H1 (cell line): Measurements from ENCODE around the gene ZNF143.

Experiments used
- CTBP2 ChIP-seq: IDR thresholded peaks from 2 replicates; pipeline ENCODE4 v1.7.0; 2011; ENCODE audit warnings: borderline replicate concordance, mild to moderate bottlenecking, moderate library complexity, mixed read lengths, low read length; ENCODE audit not compliant: insufficient read depth, insufficient read length
- CTCF ChIP-seq, 3 experiments: IDR thresholded peaks; 1 replicate in 2 of 3; 2 replicates in 1 of 3; pipeline versions ENCODE4 v1.5.1 to v1.6.1; 2011; ENCODE audit warnings: low read length in 3 of 3, mild to moderate bottlenecking in 3 of 3, inconsistent platforms in 2 of 3, low read depth in 1 of 3, moderate library complexity in 1 of 3; ENCODE audit not compliant: insufficient read depth in 1 of 3; ENCODE audit errors: control extremely low read depth in 1 of 3
- EZH2 ChIP-seq: fragments of 200-600 bp; sonication (generic); IDR thresholded peaks from 2 replicates; pipeline ENCODE4 v1.7.1; 2012; ENCODE audit warnings: low read depth, mild to moderate bottlenecking, moderate library complexity, low read length, inconsistent platforms; ENCODE audit not compliant: severe bottlenecking
- NANOG ChIP-seq: IDR thresholded peaks from 2 replicates; pipeline ENCODE4 v1.6.1; 2011; ENCODE audit warnings: low read length, low read depth, mild to moderate bottlenecking, inconsistent platforms; ENCODE audit not compliant: insufficient read depth, poor library complexity, severe bottlenecking
- POLR2A ChIP-seq, 2 experiments: IDR thresholded peaks; 1 replicate in 1 of 2; 2 replicates in 1 of 2; pipeline ENCODE4 v1.6.1; 2011; ENCODE audit warnings: low read depth in 2 of 2, low read length in 2 of 2, mild to moderate bottlenecking in 2 of 2; ENCODE audit errors: control extremely low read depth in 1 of 2
- TAF1 ChIP-seq: IDR thresholded peaks from 2 replicates; pipeline ENCODE4 v1.6.1; 2011; ENCODE audit warnings: mild to moderate bottlenecking, low read depth, low read length

GRCh38 chr11:9570313-9571025 lies 109.7 kb downstream of the ZNF143 start:
- TF ChIP-seq EZH2 (no peak), TAF1 (no peak), POLR2A (IDR thresholded peaks at IDR 0.05; ENCODE audit: control extremely low read depth in 1 of 2, low read depth in 2 of 2, low read length in 2 of 2) (no peak), NANOG (no peak), CTBP2 (no peak), CTCF (IDR thresholded peaks at IDR 0.05; ENCODE audit: control extremely low read depth in 1 of 3, insufficient read depth in 1 of 3, low read depth in 1 of 3, low read length in 3 of 3) (no peak)
